NK-92 treated with Interleukin-12 subunit alpha and Interleukin-12 subunit beta, amount 100 ng/mL, for 24 hours (cell line): ENCODE data around the gene ERICH4.
"Not testable (repeated sequence)": the region's sequence is repeated elsewhere in the genome, so short reads cannot be mapped to it uniquely, and the experiment has no call there.

Experiments
- DNase-seq: peaks from one replicate; lab custom pipeline; 2025; lab: John Stamatoyannopoulos, UW

The ERICH4 gene

GRCh38 chr19:41478875-41479756, 36.2 kb downstream of the ERICH4 start:
- no peak for DNase-seq

DNA sequence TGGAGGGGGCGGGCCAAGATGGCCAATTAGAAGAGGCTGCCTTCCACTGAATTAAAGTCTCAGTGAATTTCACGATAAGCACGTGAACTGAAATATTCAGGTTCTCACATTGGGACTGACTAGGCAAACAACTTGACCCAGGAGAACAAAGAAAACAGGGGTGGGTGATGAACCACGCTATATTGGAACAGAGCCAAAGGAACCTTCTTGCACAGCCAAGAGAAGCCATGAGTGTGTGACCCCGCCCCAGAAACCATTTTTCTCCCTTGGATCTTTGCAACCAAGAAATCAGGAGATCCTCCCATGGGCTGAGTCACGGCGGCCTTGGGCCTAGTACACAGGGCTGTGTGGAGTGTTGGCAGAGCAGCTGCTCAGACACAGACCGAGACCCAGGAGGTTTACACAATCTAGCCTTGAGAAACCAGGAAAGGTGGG, 36.8 kb downstream of the ERICH4 start:
- no peak for DNase-seq

DNA sequence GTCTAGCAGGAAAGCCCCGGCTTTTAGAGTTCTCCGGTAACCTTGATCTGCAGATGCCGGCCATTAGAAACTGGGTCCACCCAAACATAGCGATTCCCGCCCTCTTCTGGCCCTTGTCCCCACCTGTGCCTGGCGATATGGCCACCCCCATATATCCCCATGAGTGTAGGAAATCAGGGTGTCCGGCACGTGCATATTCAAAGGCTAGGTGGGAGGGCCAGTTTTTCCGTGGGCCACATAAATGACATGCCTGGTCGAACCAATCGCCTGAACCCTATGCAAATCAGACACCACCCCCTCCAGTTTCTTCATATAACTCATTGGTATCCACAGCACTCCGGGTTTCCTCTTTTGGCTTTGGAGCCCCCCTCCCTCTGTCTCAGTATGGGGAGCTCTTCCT, 37.4 kb downstream of the ERICH4 start:
- no peak for DNase-seq

GRCh38 chr19:41484822-41485221, 41.9 kb downstream of the ERICH4 start:
- DNase-seq, result no peak

DNA sequence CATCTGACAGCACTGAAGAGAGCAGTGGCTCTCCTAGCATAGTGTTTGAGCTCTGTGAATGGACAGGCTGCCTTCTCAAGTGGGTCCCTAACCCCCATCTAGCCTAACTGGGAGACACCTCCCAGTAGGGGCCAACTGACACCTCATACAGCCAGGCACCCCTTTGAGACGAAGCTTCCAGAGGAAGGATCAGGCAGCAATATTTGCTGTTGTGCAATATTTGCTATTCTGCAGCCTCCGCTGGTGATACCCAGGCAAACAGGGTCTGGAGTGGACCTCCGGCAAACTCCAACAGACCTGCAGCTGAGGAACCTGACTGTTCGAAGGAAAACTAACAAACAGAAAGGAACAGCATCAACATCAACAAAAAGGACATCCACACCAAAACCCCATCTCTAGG, 44.0 kb downstream of the ERICH4 start:
- not testable (repeated sequence) for DNase-seq

DNA sequence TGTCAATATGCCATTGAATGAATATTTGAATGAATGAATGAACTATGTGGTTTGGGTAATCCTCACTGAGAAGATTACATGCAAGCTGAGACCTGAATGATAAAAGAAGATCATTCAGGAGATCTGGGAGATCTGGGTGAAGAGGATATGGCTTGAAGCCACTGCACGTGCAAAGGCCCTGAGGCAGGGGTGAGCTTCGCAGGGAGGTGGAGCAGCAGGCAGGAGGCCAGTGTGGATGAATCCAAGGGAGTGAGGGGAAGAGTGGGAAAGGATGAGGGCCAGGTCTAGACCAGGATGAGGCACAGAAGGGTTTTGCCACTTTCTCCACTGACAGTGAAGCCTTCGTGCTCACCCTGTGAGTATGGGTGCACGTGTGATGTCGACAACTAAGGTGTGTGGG, 49.9 kb downstream of the ERICH4 start:
- no peak for DNase-seq
